Measurements from ENCODE around the gene CHAD.

CHAD gene, protein sequence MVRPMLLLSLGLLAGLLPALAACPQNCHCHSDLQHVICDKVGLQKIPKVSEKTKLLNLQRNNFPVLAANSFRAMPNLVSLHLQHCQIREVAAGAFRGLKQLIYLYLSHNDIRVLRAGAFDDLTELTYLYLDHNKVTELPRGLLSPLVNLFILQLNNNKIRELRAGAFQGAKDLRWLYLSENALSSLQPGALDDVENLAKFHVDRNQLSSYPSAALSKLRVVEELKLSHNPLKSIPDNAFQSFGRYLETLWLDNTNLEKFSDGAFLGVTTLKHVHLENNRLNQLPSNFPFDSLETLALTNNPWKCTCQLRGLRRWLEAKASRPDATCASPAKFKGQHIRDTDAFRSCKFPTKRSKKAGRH

DNA sequence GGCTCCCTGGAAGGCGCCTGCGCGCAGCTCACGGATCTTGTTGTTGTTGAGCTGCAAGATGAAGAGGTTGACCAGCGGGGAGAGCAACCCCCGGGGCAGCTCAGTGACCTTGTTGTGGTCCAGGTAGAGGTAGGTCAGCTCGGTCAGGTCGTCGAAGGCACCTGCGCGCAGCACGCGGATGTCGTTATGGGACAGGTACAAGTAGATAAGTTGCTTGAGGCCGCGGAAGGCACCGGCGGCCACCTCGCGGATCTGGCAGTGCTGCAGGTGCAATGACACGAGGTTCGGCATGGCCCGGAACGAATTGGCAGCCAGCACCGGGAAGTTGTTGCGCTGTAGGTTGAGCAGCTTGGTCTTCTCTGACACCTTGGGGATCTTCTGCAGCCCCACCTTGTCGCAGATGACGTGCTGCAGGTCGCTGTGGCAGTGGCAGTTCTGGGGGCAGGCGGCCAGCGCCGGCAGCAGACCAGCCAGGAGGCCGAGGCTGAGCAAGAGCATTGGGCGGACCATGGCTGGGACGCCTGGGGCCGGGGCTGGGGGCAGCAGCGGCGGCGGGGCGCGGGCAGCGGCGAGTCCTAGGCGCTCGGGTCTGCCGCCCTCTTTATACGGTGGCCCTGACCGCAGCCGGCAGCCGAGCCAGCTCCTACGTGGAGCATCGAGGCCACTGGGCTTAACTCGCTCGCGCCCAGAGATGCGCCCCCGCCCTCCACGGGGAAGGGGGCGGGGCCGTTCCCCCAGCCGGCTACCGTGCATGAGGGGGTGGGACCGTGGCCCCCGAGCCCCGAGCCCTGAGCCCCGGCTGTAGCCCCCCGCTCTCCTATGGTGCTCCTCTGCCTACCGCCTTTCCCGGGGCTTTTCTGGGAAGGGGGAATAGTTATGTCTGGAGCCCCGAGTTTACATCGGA, at the start of gene CHAD:
CHAD (minus strand) TSS at position 577 of the 904 bp plus-strand sequence; CDS start at position 510, 67 bp downstream.
- no peak for DNase-seq (ENCODE audit: extremely low read depth, low read depth)
- TF ChIP-seq, protein P1, sequence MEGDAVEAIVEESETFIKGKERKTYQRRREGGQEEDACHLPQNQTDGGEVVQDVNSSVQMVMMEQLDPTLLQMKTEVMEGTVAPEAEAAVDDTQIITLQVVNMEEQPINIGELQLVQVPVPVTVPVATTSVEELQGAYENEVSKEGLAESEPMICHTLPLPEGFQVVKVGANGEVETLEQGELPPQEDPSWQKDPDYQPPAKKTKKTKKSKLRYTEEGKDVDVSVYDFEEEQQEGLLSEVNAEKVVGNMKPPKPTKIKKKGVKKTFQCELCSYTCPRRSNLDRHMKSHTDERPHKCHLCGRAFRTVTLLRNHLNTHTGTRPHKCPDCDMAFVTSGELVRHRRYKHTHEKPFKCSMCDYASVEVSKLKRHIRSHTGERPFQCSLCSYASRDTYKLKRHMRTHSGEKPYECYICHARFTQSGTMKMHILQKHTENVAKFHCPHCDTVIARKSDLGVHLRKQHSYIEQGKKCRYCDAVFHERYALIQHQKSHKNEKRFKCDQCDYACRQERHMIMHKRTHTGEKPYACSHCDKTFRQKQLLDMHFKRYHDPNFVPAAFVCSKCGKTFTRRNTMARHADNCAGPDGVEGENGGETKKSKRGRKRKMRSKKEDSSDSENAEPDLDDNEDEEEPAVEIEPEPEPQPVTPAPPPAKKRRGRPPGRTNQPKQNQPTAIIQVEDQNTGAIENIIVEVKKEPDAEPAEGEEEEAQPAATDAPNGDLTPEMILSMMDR (IDR thresholded peaks at IDR 0.05; ENCODE audit: low read depth, low read length), result no peak

DNA sequence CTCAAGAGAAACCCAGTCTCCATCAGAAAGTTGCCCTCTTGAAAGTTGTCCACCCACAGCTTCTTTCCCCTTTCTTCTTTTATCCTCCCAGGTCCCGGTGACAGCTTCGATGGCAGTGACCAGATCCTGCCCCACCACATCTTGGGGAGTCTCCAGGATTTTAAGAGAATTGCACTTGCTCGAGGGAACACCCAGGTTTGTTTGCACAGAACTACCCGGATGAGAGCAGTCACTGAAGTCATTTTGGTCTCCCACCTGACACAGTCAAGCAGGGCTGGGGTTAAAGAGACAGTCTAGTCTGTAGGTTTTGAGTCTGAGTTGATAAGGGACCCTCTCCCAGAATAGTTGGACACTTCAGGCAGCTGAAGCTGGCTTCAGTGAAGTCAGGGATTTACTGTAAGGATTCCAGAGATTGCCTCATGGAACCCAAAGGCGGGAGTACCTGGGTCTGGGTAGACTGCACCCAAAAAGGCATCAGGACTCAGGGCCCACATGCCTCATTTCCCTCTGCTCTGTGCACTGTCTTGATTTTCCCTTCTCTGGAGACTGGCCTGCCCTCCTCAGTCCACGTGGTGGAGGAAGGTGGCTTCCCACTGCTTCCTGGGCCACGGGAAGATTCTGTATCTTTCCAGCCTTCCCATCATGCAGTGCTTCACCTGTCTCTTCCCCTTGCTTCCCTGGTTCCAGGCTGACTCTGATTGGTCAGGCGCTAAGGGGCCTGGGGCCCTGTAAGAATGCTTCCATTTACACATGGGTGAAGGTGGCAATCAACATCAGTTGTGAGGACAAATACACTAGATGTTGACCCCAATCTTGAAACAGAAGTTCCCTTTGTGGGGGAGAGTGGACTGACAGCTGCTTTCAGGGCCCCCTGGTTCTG, 49.1 kb upstream of the CHAD start:
- TF ChIP-seq, protein P1 (IDR thresholded peaks at IDR 0.05; ENCODE audit: low read depth, low read length), result no peak
- DNase-seq (ENCODE audit: extremely low read depth, low read depth), result no peak

DNA sequence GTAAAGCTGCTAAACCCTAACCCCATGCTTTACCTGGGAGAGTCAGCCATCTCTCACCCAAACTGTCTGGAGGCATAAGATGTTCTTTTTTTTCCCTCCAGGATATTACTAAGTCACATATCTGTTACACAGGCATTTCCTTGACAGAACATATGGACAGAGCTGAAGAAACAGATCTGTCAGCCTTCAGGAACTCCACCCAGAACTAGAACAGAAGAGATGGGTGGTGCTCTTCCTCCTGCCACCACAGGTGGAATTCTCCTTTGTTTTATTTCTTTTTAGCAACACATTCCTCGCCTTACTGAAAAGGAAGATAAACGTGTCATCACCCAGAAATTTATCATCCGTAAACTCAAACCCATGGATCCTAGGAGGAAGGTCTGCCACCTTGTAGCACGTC, 48.3 kb upstream of the CHAD start:
- DNase-seq (ENCODE audit: extremely low read depth, low read depth), result no peak

DNA sequence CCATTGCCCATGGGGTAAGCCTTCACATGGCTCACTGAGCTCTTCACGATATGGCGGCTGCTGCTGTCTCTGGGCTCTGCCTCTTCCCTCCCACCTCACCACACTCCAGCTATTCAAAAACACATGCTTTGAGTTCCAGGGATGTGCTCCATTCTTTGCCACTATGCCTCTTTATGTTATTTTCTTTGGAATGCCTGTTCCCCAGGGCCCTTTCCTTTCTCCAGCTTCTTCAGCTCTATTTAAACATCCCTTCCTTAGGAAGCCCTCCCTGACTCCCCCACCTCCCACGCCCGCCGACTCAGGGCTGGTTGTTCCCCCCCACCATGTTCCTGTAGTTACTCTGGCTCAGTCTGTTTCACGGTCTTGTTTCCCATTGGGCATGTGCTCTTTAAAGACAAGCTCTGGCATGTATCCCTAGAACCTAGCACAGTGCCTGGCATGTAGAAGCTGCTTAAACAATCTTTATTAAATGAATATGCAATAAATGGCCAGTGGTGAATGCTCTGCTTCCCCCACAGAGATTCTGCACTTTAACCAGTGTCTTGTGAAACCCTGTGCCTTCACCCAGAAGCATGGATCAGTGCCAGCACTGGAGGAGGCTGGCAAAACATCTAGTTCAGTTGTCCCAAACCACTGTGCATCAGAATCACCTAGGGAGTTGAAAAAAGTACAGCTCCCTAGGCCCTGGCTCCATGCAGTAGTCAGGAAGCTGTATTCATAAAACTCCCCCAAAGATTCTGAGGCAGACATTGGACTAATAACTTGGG, 46.4 kb upstream of the CHAD start:
- TF ChIP-seq, protein P1 (IDR thresholded peaks at IDR 0.05; ENCODE audit: low read depth, low read length), result no peak
- no peak for DNase-seq (ENCODE audit: extremely low read depth, low read depth)

More for the DNA sequence above, 48.3 kb upstream of the CHAD start:
- TF ChIP-seq, protein P1 (IDR thresholded peaks at IDR 0.05; ENCODE audit: low read depth, low read length), result no peak

DNA sequence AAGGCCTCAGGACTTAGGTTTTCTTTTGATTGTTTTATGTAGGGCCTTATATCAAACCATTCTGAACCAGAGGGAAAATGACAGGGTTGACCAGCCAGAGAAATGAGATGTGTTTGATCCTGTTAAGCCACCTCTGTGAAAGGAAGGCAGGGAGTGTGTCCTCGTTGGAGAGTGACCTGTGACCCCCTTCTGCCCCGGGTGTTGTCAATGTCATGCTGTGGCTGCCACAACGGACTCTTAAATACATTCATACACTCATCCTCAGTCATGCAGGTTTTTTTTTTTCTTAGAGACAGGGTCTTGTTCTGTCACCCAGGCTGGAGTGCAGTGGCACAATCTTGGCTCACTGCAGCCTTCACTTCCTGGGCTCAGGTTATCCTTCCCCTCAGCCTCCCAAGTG, 45.7 kb upstream of the CHAD start:
- no peak for DNase-seq (ENCODE audit: extremely low read depth, low read depth)
- TF ChIP-seq, protein P1 (IDR thresholded peaks at IDR 0.05; ENCODE audit: low read depth, low read length), result no peak

DNA sequence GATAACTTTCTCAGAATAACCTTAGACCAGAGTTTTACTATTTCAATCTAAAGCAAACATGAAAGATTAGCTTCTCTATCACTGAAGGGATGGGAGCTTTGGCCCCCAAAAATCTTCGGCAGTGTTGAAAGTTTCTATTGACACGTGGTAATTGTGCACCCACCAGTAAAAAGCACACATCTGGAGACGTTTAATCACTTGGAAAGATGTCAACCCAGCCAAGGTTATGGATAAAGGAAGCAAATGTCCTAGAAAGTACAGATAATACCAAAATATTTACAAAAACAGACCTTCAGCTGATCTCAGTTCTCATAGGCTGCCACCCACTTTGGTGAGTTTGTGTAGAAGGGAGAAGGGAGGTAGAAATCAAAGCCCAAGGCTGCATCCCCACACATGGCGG, 44.8 kb upstream of the CHAD start:
- TF ChIP-seq, protein P1 (IDR thresholded peaks at IDR 0.05; ENCODE audit: low read depth, low read length), result no peak

More for the DNA sequence above, 44.8 kb upstream of the CHAD start:
- DNase-seq (ENCODE audit: extremely low read depth, low read depth), result no peak

All from AG09319 (cell line).